Lung (tissue), 12 donors: Measurements from ENCODE around the gene HS6ST3. TPM values are rescaled to one million over a fixed set of nuclear protein-coding genes. Genes with fewer than 3 reads are reported as not detected.

Experiments used
- ATAC-seq: fragments of 200-7000 bp; cut with Tn5 transposase; one replicate; pipeline ENCODE4 v1.9.1; 2020; ENCODE audit warnings: moderate number of reproducible peaks; ENCODE audit not compliant: insufficient read depth, low FRiP score
- DNase-seq, 3 donors: peaks; one replicate each; pipeline ENCODE4 v3.0.0-alpha.2; 2013 to 2017
- H3K27ac ChIP-seq, 2 donors: one replicate each; pipeline ENCODE4 v1.5.1; 2013; ENCODE audit warnings: mild to moderate bottlenecking in 2 of 2, moderate library complexity in 2 of 2, control low read depth in 1 of 2, inconsistent platforms in 1 of 2, low read depth in 1 of 2, low read length in 1 of 2
- H3K27me3 ChIP-seq, 3 donors: one replicate each; pipeline ENCODE4 v1.5.1; 2013; ENCODE audit warnings: low read length in 2 of 3; ENCODE audit not compliant: control insufficient read depth in 3 of 3, insufficient read depth in 3 of 3
- H3K36me3 ChIP-seq, 4 donors: one replicate each; pipeline ENCODE4 v1.5.1; 2013; ENCODE audit warnings: low read length in 4 of 4, mild to moderate bottlenecking in 1 of 4, moderate library complexity in 1 of 4; ENCODE audit not compliant: control insufficient read depth in 4 of 4, insufficient read depth in 4 of 4
- H3K4me1 ChIP-seq, 5 donors: one replicate each; pipeline ENCODE4 v1.5.1; 2013; ENCODE audit warnings: low read length in 5 of 5, mild to moderate bottlenecking in 2 of 5, moderate library complexity in 1 of 5; ENCODE audit not compliant: control insufficient read depth in 5 of 5, insufficient read depth in 5 of 5
- H3K4me3 ChIP-seq: one replicate; pipeline ENCODE4 v1.5.1; 2013; ENCODE audit warnings: mild to moderate bottlenecking, control low read depth, moderate library complexity
- H3K9ac ChIP-seq, 2 donors: one replicate each; pipeline ENCODE4 v1.5.1; 2013; ENCODE audit warnings: low read length in 2 of 2, control low read depth in 1 of 2; ENCODE audit not compliant: insufficient read depth in 1 of 2
- H3K9me3 ChIP-seq, 4 donors: one replicate each; pipeline ENCODE4 v1.5.1; 2013; ENCODE audit warnings: low read length in 3 of 4, mild to moderate bottlenecking in 1 of 4, moderate library complexity in 1 of 4; ENCODE audit not compliant: control insufficient read depth in 4 of 4, insufficient read depth in 3 of 4
- CTCF ChIP-seq: IDR thresholded peaks from 2 replicates; pipeline ENCODE4 v1.5.1; 2012; ENCODE audit warnings: mild to moderate bottlenecking; ENCODE audit errors: control extremely low read depth, extremely low read depth
- WGBS, 2 donors: extraction: QIAGEN DNeasy Blood & Tissue Kit; methylation state at CpG; one replicate each; pipeline ENCODE4 v1.1.7; 2013; 5-methylcytosine and 5-hydroxymethylcytosine counted together
- polyA plus RNA-seq, 2 donors: library from polyadenylated mRNA; stranded (reverse); fragments of 200-250 nt; gene quantifications; one replicate each; pipeline ENCODE4 v1.2.1, GENCODE V29; 2013
- total RNA-seq, 2 donors: library from RNA; depleted of rRNA in 1 of 2; stranded (reverse); fragments of >200 nt in 1 of 2; gene quantifications; one replicate each; pipeline ENCODE4 v1.2.1, GENCODE V29; 2014 to 2021
- donor health status: control.
- donor health status: control.
- donor health status: Bipolar disorder and iron deficiency.
- donor health status: healthy.
- donor health status: DM: yes; HTN: yes; CAD: no.

HS6ST3 gene
- total and polyA plus RNA-seq, 4 donors = 0.01 to 0.17 (median 0.04) TPM

GRCh38 chr13:96417939-96418685, 328.2 kb downstream of the HS6ST3 start:
- DNase-seq (no peak), ATAC-seq (no peak)
- no peak overlapping the region for H3K9ac ChIP-seq
- no peak overlapping the region for H3K27ac ChIP-seq
- TF ChIP-seq CTCF = no peak
- H3K27me3 ChIP-seq = no peaks in the 10 kb centered on the region
- H3K9me3 ChIP-seq = no peaks in the 10 kb centered on the region
- H3K36me3 ChIP-seq = no peaks in the 10 kb centered on the region
- H3K4me3 ChIP-seq = no peak overlapping the region
- peaks cover 0 to 14% (median 0%) of the 10 kb centered on the region in 5 donors for H3K4me1 ChIP-seq
- 84 to 85% methylated on average over 6 of the region's 6 CpGs for WGBS, 2 donors

- ATAC-seq (no peak), DNase-seq (no peak)
- no peaks in the 10 kb centered on the region for H3K9me3 ChIP-seq
- no peak for TF ChIP-seq CTCF
- no peaks in the 10 kb centered on the region for H3K27me3 ChIP-seq
- no peak overlapping the region for H3K9ac ChIP-seq
- H3K36me3 ChIP-seq = no peaks in the 10 kb centered on the region
- no peak overlapping the region for H3K4me3 ChIP-seq
- no peak overlapping the region for H3K27ac ChIP-seq
- H3K4me1 ChIP-seq = peaks cover 0 to 12% (median 0%) of the 10 kb centered on the region in 5 donors
These were observed 331.4 kb downstream of the HS6ST3 start for GRCh38 chr13:96421314-96421713.

DNA sequence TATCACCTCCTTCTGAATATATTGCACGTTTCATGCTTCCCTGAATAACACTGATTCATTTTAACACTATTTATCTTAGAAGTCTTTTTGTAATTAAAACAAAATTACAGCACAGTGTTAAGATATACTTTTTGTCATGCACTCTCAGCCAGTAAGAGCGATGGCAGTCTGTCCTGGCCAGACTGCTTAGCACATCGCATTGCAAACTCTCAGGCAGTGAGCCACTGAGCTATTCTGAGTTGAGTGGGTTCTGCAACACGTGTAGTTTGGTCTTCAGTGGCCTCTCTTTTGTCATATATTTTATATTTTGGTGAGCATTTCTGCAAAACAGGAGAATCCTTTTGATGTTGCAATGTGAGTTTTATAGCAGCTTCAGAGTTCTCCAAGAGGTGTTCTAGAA, 332.1 kb downstream of the HS6ST3 start:
- Histone ChIP-seq H3K4me1 (peaks cover 0 to 12% (median 0%) of the 10 kb centered on the region in 5 donors), H3K4me3 (no peak overlapping the region), H3K36me3 (no peaks in the 10 kb centered on the region), H3K9me3 (no peaks in the 10 kb centered on the region), H3K27me3 (no peaks in the 10 kb centered on the region), H3K9ac (no peak overlapping the region), H3K27ac (no peak overlapping the region)
- ATAC-seq (no peak), DNase-seq (peak in 2 of 3 donors; percentile 19 to 72)
- TF ChIP-seq CTCF = no peak
- WGBS, 2 donors = 64 to 80% methylated on average over 4 of the region's 4 CpGs
